ENCODE data around the gene MORN1. TPM values are rescaled to one million over a fixed set of nuclear protein-coding genes. Genes with fewer than 3 reads are reported as not detected.

MORN1 gene
- polyA plus RNA-seq, 2 donors = 3.0 to 5.8 TPM

- peaks cover 0 to 5% of the 10 kb centered on the region in 2 donors for H3K4me1 ChIP-seq (ENCODE audit: control insufficient read depth in 2 of 2, insufficient read depth in 2 of 2, low read length in 1 of 2)
- no peaks in the 10 kb centered on the region for H3K27me3 ChIP-seq (ENCODE audit: control insufficient read depth in 1 of 2, insufficient read depth in 2 of 2, low read length in 2 of 2)
- H3K27ac ChIP-seq (ENCODE audit: low read depth in 2 of 2, low read length in 1 of 2) = no peak overlapping the region
- 89 to 93% methylated on average over 13 of the region's 14 CpGs for WGBS, 2 donors
- no peak overlapping the region for H3K4me3 ChIP-seq (ENCODE audit: low read depth in 1 of 2, low read length in 2 of 2)
- H3K36me3 ChIP-seq (ENCODE audit: control insufficient read depth in 2 of 2, insufficient read depth in 2 of 2, low read length in 1 of 2) = peaks cover 17 to 67% of the 10 kb centered on the region in 2 donors
- no peaks in the 10 kb centered on the region for H3K9me3 ChIP-seq (ENCODE audit: control insufficient read depth in 2 of 2, insufficient read depth in 1 of 2, low read depth in 1 of 2, low read length in 1 of 2)
Observed at GRCh38 chr1:2400950-2401649, 9.7 kb upstream of the MORN1 start.

- Histone ChIP-seq H3K4me1 (ENCODE audit: control insufficient read depth in 2 of 2, insufficient read depth in 2 of 2, low read length in 1 of 2) (peaks cover 0 to 5% of the 10 kb centered on the region in 2 donors), H3K36me3 (ENCODE audit: control insufficient read depth in 2 of 2, insufficient read depth in 2 of 2, low read length in 1 of 2) (peaks cover 17 to 65% of the 10 kb centered on the region in 2 donors), H3K4me3 (ENCODE audit: low read depth in 1 of 2, low read length in 2 of 2) (no peak overlapping the region), H3K27me3 (ENCODE audit: control insufficient read depth in 1 of 2, insufficient read depth in 2 of 2, low read length in 2 of 2) (no peaks in the 10 kb centered on the region), H3K27ac (ENCODE audit: low read depth in 2 of 2, low read length in 1 of 2) (no peak overlapping the region), H3K9me3 (ENCODE audit: control insufficient read depth in 2 of 2, insufficient read depth in 1 of 2, low read depth in 1 of 2, low read length in 1 of 2) (no peaks in the 10 kb centered on the region)
- WGBS, 2 donors = 76 to 83% methylated on average over 10 of the region's 10 CpGs
Observed at GRCh38 chr1:2400576-2400909, 9.2 kb upstream of the MORN1 start.

- H3K27me3 ChIP-seq (ENCODE audit: control insufficient read depth in 1 of 2, insufficient read depth in 2 of 2, low read length in 2 of 2) = no peaks in the 10 kb centered on the region
- peaks cover 20 to 64% of the 10 kb centered on the region in 2 donors for H3K36me3 ChIP-seq (ENCODE audit: control insufficient read depth in 2 of 2, insufficient read depth in 2 of 2, low read length in 1 of 2)
- 69 to 72% methylated on average over 22 of the region's 22 CpGs for WGBS, 2 donors
- peaks cover 0 to 9% of the 10 kb centered on the region in 2 donors for H3K4me1 ChIP-seq (ENCODE audit: control insufficient read depth in 2 of 2, insufficient read depth in 2 of 2, low read length in 1 of 2)
- H3K27ac ChIP-seq (ENCODE audit: low read depth in 2 of 2, low read length in 1 of 2) = peak overlapping the region in 1 of 2 donors; percentile 43
- no peaks in the 10 kb centered on the region for H3K9me3 ChIP-seq (ENCODE audit: control insufficient read depth in 2 of 2, insufficient read depth in 1 of 2, low read depth in 1 of 2, low read length in 1 of 2)
- no peak overlapping the region for H3K4me3 ChIP-seq (ENCODE audit: low read depth in 1 of 2, low read length in 2 of 2)
Observed at GRCh38 chr1:2399890-2400575, 8.7 kb upstream of the MORN1 start.

GRCh38 chr1:2398871-2399270, 7.5 kb upstream of the MORN1 start:
- Histone ChIP-seq H3K4me3 (ENCODE audit: low read depth in 1 of 2, low read length in 2 of 2) (no peak overlapping the region), H3K36me3 (ENCODE audit: control insufficient read depth in 2 of 2, insufficient read depth in 2 of 2, low read length in 1 of 2) (peaks cover 17 to 62% of the 10 kb centered on the region in 2 donors), H3K9me3 (ENCODE audit: control insufficient read depth in 2 of 2, insufficient read depth in 1 of 2, low read depth in 1 of 2, low read length in 1 of 2) (no peaks in the 10 kb centered on the region), H3K27ac (ENCODE audit: low read depth in 2 of 2, low read length in 1 of 2) (peak overlapping the region in 1 of 2 donors; percentile 76), H3K27me3 (ENCODE audit: control insufficient read depth in 1 of 2, insufficient read depth in 2 of 2, low read length in 2 of 2) (no peaks in the 10 kb centered on the region), H3K4me1 (ENCODE audit: control insufficient read depth in 2 of 2, insufficient read depth in 2 of 2, low read length in 1 of 2) (peaks cover 0 to 18% of the 10 kb centered on the region in 2 donors)
- WGBS, 2 donors = 56 to 79% methylated on average over 7 of the region's 7 CpGs

GRCh38 chr1:2397007-2397679, 5.8 kb upstream of the MORN1 start:
- peaks cover 11 to 51% of the 10 kb centered on the region in 2 donors for H3K36me3 ChIP-seq (ENCODE audit: control insufficient read depth in 2 of 2, insufficient read depth in 2 of 2, low read length in 1 of 2)
- no peaks in the 10 kb centered on the region for H3K27me3 ChIP-seq (ENCODE audit: control insufficient read depth in 1 of 2, insufficient read depth in 2 of 2, low read length in 2 of 2)
- WGBS, 2 donors = 76 to 77% methylated on average over 19 of the region's 19 CpGs
- H3K4me1 ChIP-seq (ENCODE audit: control insufficient read depth in 2 of 2, insufficient read depth in 2 of 2, low read length in 1 of 2) = peaks cover 9 to 27% of the 10 kb centered on the region in 2 donors
- peak overlapping the region; percentile 76 to 96 for H3K27ac ChIP-seq (ENCODE audit: low read depth in 2 of 2, low read length in 1 of 2)
- H3K9me3 ChIP-seq (ENCODE audit: control insufficient read depth in 2 of 2, insufficient read depth in 1 of 2, low read depth in 1 of 2, low read length in 1 of 2) = no peaks in the 10 kb centered on the region
- H3K4me3 ChIP-seq (ENCODE audit: low read depth in 1 of 2, low read length in 2 of 2) = no peak overlapping the region

- no peaks in the 10 kb centered on the region for H3K9me3 ChIP-seq (ENCODE audit: control insufficient read depth in 2 of 2, insufficient read depth in 1 of 2, low read depth in 1 of 2, low read length in 1 of 2)
- no peak overlapping the region for H3K4me3 ChIP-seq (ENCODE audit: low read depth in 1 of 2, low read length in 2 of 2)
- no peaks in the 10 kb centered on the region for H3K27me3 ChIP-seq (ENCODE audit: control insufficient read depth in 1 of 2, insufficient read depth in 2 of 2, low read length in 2 of 2)
- H3K36me3 ChIP-seq (ENCODE audit: control insufficient read depth in 2 of 2, insufficient read depth in 2 of 2, low read length in 1 of 2) = peaks cover 5 to 45% of the 10 kb centered on the region in 2 donors
- 87 to 90% methylated on average over 5 of the region's 5 CpGs for WGBS, 2 donors
- H3K27ac ChIP-seq (ENCODE audit: low read depth in 2 of 2, low read length in 1 of 2) = peak overlapping the region; percentile 80 to 97
- H3K4me1 ChIP-seq (ENCODE audit: control insufficient read depth in 2 of 2, insufficient read depth in 2 of 2, low read length in 1 of 2) = peaks cover 9 to 27% of the 10 kb centered on the region in 2 donors
Observed at GRCh38 chr1:2396476-2396875, 5.1 kb upstream of the MORN1 start.

- WGBS, 2 donors = 88 to 89% methylated on average over 17 of the region's 17 CpGs
- H3K27me3 ChIP-seq (ENCODE audit: control insufficient read depth in 1 of 2, insufficient read depth in 2 of 2, low read length in 2 of 2) = no peaks in the 10 kb centered on the region
- no peaks in the 10 kb centered on the region for H3K9me3 ChIP-seq (ENCODE audit: control insufficient read depth in 2 of 2, insufficient read depth in 1 of 2, low read depth in 1 of 2, low read length in 1 of 2)
- H3K4me1 ChIP-seq (ENCODE audit: control insufficient read depth in 2 of 2, insufficient read depth in 2 of 2, low read length in 1 of 2) = peaks cover 9 to 27% of the 10 kb centered on the region in 2 donors
- peaks cover 5 to 44% of the 10 kb centered on the region in 2 donors for H3K36me3 ChIP-seq (ENCODE audit: control insufficient read depth in 2 of 2, insufficient read depth in 2 of 2, low read length in 1 of 2)
- peak overlapping the region in 1 of 2 donors; percentile 88 for H3K27ac ChIP-seq (ENCODE audit: low read depth in 2 of 2, low read length in 1 of 2)
- no peak overlapping the region for H3K4me3 ChIP-seq (ENCODE audit: low read depth in 1 of 2, low read length in 2 of 2)
Observed at GRCh38 chr1:2396059-2396458, 4.7 kb upstream of the MORN1 start.

GRCh38 chr1:2395245-2395644, 3.9 kb upstream of the MORN1 start:
- H3K27ac ChIP-seq (ENCODE audit: low read depth in 2 of 2, low read length in 1 of 2) = peak overlapping the region in 1 of 2 donors; percentile 62
- 82 to 90% methylated on average over 10 of the region's 10 CpGs for WGBS, 2 donors
- H3K27me3 ChIP-seq (ENCODE audit: control insufficient read depth in 1 of 2, insufficient read depth in 2 of 2, low read length in 2 of 2) = no peaks in the 10 kb centered on the region
- H3K4me3 ChIP-seq (ENCODE audit: low read depth in 1 of 2, low read length in 2 of 2) = no peak overlapping the region
- peaks cover 5 to 38% of the 10 kb centered on the region in 2 donors for H3K36me3 ChIP-seq (ENCODE audit: control insufficient read depth in 2 of 2, insufficient read depth in 2 of 2, low read length in 1 of 2)
- H3K4me1 ChIP-seq (ENCODE audit: control insufficient read depth in 2 of 2, insufficient read depth in 2 of 2, low read length in 1 of 2) = peaks cover 9 to 27% of the 10 kb centered on the region in 2 donors
- H3K9me3 ChIP-seq (ENCODE audit: control insufficient read depth in 2 of 2, insufficient read depth in 1 of 2, low read depth in 1 of 2, low read length in 1 of 2) = no peaks in the 10 kb centered on the region

GRCh38 chr1:2394761-2395160, 3.4 kb upstream of the MORN1 start:
- Histone ChIP-seq H3K9me3 (ENCODE audit: control insufficient read depth in 2 of 2, insufficient read depth in 1 of 2, low read depth in 1 of 2, low read length in 1 of 2) (no peaks in the 10 kb centered on the region), H3K27ac (ENCODE audit: low read depth in 2 of 2, low read length in 1 of 2) (peak overlapping the region in 1 of 2 donors; percentile 62), H3K4me1 (ENCODE audit: control insufficient read depth in 2 of 2, insufficient read depth in 2 of 2, low read length in 1 of 2) (peaks cover 9 to 32% of the 10 kb centered on the region in 2 donors), H3K27me3 (ENCODE audit: control insufficient read depth in 1 of 2, insufficient read depth in 2 of 2, low read length in 2 of 2) (no peaks in the 10 kb centered on the region), H3K36me3 (ENCODE audit: control insufficient read depth in 2 of 2, insufficient read depth in 2 of 2, low read length in 1 of 2) (peaks cover 5 to 33% of the 10 kb centered on the region in 2 donors), H3K4me3 (ENCODE audit: low read depth in 1 of 2, low read length in 2 of 2) (no peak overlapping the region)
- 73 to 79% methylated on average over 11 of the region's 11 CpGs for WGBS, 2 donors

Measured in esophagus (tissue), 2 donors.